Lower lobe of right lung (tissue), 2 donors: ENCODE data around the gene CD1C. TPM values are rescaled to one million over a fixed set of nuclear protein-coding genes. Genes with fewer than 3 reads are reported as not detected.

Experiments used
- ATAC-seq, 2 donors: fragments of 200-7000 bp; cut with Tn5 transposase; one replicate each; pipeline ENCODE4 v1.9.1; 2020 to 2022; ENCODE audit warnings: mild to moderate bottlenecking in 2 of 2, moderate library complexity in 2 of 2
- DNase-seq: peaks from one replicate; pipeline ENCODE4 v3.0.0-alpha.2; 2020
- H3K27ac ChIP-seq: fragments of 200-600 bp; one replicate; pipeline ENCODE4 v1.8.0; 2022
- H3K27me3 ChIP-seq: fragments of 200-600 bp; one replicate; pipeline ENCODE4 v1.8.0; 2022; ENCODE audit warnings: low read depth
- H3K36me3 ChIP-seq: fragments of 200-600 bp; one replicate; pipeline ENCODE4 v1.8.0; 2022; ENCODE audit warnings: mild to moderate bottlenecking
- H3K4me1 ChIP-seq: fragments of 200-600 bp; one replicate; pipeline ENCODE4 v1.8.0; 2022
- H3K4me3 ChIP-seq: fragments of 200-600 bp; one replicate; pipeline ENCODE4 v1.8.0; 2022; ENCODE audit warnings: mild to moderate bottlenecking
- H3K9me3 ChIP-seq: fragments of 200-600 bp; one replicate; pipeline ENCODE4 v1.8.0; 2022
- CTCF ChIP-seq: fragments of 200-600 bp; IDR thresholded peaks from one replicate; pipeline ENCODE4 v1.8.0; 2022; ENCODE audit warnings: antibody characterized with exemption, mild to moderate bottlenecking
- intact Hi-C: fragments of 100-400 bp; cut with DNase I; formaldehyde crosslinking; loops from one replicate; pipeline ENCODE4 v1.11.0; 2022
- total RNA-seq: library from RNA; stranded (reverse); fragmentation: NEBNext Ultra II Directional; extraction: Animal tissue kit (Norgen Biotek cat#: 25700); gene quantifications from one replicate; pipeline ENCODE4 v1.2.1, GENCODE V29; 2021
- donor health status: DM: no; HTN: yes; CAD: no; lungs with severe emphysema.

Gene CD1C
- total RNA-seq, 1 donor from 2014 or later = 3.0 TPM

- Histone ChIP-seq H3K4me3 (no peak overlapping the region), H3K27ac (no peak overlapping the region), H3K4me1 (no peaks in the 10 kb centered on the region), H3K27me3 (no peaks in the 10 kb centered on the region), H3K9me3 (peaks cover 1% of the 10 kb centered on the region), H3K36me3 (no peaks in the 10 kb centered on the region)
- ATAC-seq = no peak
- DNase-seq = no peak
- TF ChIP-seq CTCF = no peak
- intact Hi-C loops = no loop called here
Observed at GRCh38 chr1:158295791-158296190, 6.1 kb downstream of the CD1C start.

- DNase-seq (no peak), ATAC-seq (no peak)
- Histone ChIP-seq H3K9me3 (peaks cover 7% of the 10 kb centered on the region), H3K36me3 (no peaks in the 10 kb centered on the region), H3K27me3 (no peaks in the 10 kb centered on the region), H3K4me1 (no peaks in the 10 kb centered on the region), H3K27ac (no peak overlapping the region), H3K4me3 (no peak overlapping the region)
- intact Hi-C loops = no loop called here
- no peak for TF ChIP-seq CTCF
Observed at GRCh38 chr1:158310623-158311022, 20.9 kb downstream of the CD1C start.

GRCh38 chr1:158311066-158311465, 21.3 kb downstream of the CD1C start:
- TF ChIP-seq CTCF = no peak
- Histone ChIP-seq H3K4me1 (no peaks in the 10 kb centered on the region), H3K9me3 (peaks cover 7% of the 10 kb centered on the region), H3K4me3 (no peak overlapping the region), H3K27me3 (no peaks in the 10 kb centered on the region), H3K27ac (no peak overlapping the region), H3K36me3 (no peaks in the 10 kb centered on the region)
- intact Hi-C loops = no loop called here
- ATAC-seq = no peak
- no peak for DNase-seq

- Histone ChIP-seq H3K27ac (no peak overlapping the region), H3K27me3 (no peaks in the 10 kb centered on the region), H3K9me3 (peaks cover 5% of the 10 kb centered on the region), H3K4me1 (no peaks in the 10 kb centered on the region), H3K4me3 (no peak overlapping the region), H3K36me3 (no peaks in the 10 kb centered on the region)
- DNase-seq (no peak), ATAC-seq (no peak)
- TF ChIP-seq CTCF = no peak
- intact Hi-C loops = no loop called here
Observed at GRCh38 chr1:158323866-158324265, 34.1 kb downstream of the CD1C start.

- DNase-seq (no peak), ATAC-seq (no peak)
- H3K27ac ChIP-seq = no peak overlapping the region
- no peaks in the 10 kb centered on the region for H3K4me1 ChIP-seq
- peaks cover 5% of the 10 kb centered on the region for H3K9me3 ChIP-seq
- H3K36me3 ChIP-seq = no peaks in the 10 kb centered on the region
- TF ChIP-seq CTCF = no peak
- no peaks in the 10 kb centered on the region for H3K27me3 ChIP-seq
- intact Hi-C loops = no loop called here
- H3K4me3 ChIP-seq = no peak overlapping the region
Observed at GRCh38 chr1:158324395-158324794, 34.7 kb downstream of the CD1C start.

- intact Hi-C loops = no loop called here
- no peak for TF ChIP-seq CTCF
- Histone ChIP-seq H3K4me3 (no peak overlapping the region), H3K9me3 (peaks cover 5% of the 10 kb centered on the region), H3K4me1 (no peaks in the 10 kb centered on the region), H3K27ac (no peak overlapping the region), H3K36me3 (no peaks in the 10 kb centered on the region), H3K27me3 (no peaks in the 10 kb centered on the region)
- ATAC-seq = no peak
- no peak for DNase-seq
Observed at GRCh38 chr1:158327481-158327880, 37.8 kb downstream of the CD1C start.
